Stimulated activated naive CD8-positive, alpha-beta T cell treated with anti-CD3 and anti-CD28 coated beads, Interleukin-15, Interleukin-2, amounts not matched to agents 100 ng/mL and 50 ng/mL, for 24 hours (primary cell): ENCODE measurements around the gene ALG14.

Experiments
- H3K27ac Mint-ChIP-seq: one replicate; pipeline ENCODE4 v1.8.0; 2021; ENCODE audit warnings: mild to moderate bottlenecking, mixed read lengths
- H3K27me3 Mint-ChIP-seq: one replicate; pipeline ENCODE4 v1.8.0; 2021; ENCODE audit warnings: mixed read lengths
- H3K36me3 Mint-ChIP-seq: one replicate; pipeline ENCODE4 v1.8.0; 2021; ENCODE audit warnings: low read depth, mixed read lengths
- H3K4me1 Mint-ChIP-seq: one replicate; pipeline ENCODE4 v1.8.0; 2021; ENCODE audit warnings: low read depth, mixed read lengths
- H3K4me3 Mint-ChIP-seq: one replicate; pipeline ENCODE4 v1.8.0; 2021; ENCODE audit warnings: mild to moderate bottlenecking, mixed read lengths
- H3K9me3 Mint-ChIP-seq: one replicate; pipeline ENCODE4 v1.8.0; 2021; ENCODE audit warnings: mixed read lengths

ALG14 gene

GRCh38 chr1:94994805-94995204 lies 77.9 kb downstream of the ALG14 start:
- H3K4me3 Mint-ChIP-seq = no peak overlapping the region
- no peaks in the 10 kb centered on the region for H3K9me3 Mint-ChIP-seq
- peaks cover 4% of the 10 kb centered on the region for H3K4me1 Mint-ChIP-seq
- no peak overlapping the region for H3K27ac Mint-ChIP-seq
- H3K27me3 Mint-ChIP-seq = no peaks in the 10 kb centered on the region
- no peaks in the 10 kb centered on the region for H3K36me3 Mint-ChIP-seq

- H3K27me3 Mint-ChIP-seq = no peaks in the 10 kb centered on the region
Observed at GRCh38 chr1:94993931-94994645, 78.7 kb downstream of the ALG14 start.

DNA sequence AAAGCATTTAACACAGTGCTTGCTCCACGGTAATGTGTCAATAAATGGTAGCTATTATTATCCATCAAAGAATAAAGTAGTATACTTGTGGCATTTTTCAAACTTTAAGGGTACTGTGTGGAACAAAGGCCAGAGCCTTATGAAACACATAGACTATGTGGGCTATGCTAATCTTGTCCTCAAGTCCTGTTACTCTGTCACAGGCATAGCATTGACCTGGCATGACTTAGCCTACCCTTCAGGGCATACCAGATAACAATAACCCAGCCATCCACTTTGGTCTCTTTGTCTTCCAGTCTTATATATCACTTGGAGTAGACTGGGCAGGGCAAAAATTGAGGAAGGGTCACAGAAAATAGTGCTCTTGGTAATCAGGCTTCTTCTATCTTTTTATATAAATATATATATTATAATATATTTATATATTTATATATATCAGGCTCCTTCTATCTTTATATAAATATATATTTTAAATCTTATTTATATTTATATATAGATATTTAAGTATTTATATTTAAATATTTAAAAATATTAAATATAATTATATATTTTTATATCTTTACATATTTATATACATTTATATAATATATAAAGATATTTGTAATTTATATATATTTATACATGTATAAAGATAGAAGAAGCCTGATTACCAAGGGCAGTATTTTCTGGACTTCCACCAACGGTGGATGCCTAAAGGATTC lies 79.7 kb downstream of the ALG14 start:
- Mint-ChIP-seq H3K4me3 (no peak overlapping the region), H3K4me1 (peaks cover 4% of the 10 kb centered on the region), H3K27ac (no peak overlapping the region), H3K27me3 (no peaks in the 10 kb centered on the region), H3K36me3 (no peaks in the 10 kb centered on the region), H3K9me3 (no peaks in the 10 kb centered on the region)

More at GRCh38 chr1:94993931-94994645, 78.7 kb downstream of the ALG14 start:
- H3K9me3 Mint-ChIP-seq = no peaks in the 10 kb centered on the region
- H3K36me3 Mint-ChIP-seq = no peaks in the 10 kb centered on the region
- H3K27ac Mint-ChIP-seq = no peak overlapping the region
- H3K4me1 Mint-ChIP-seq = peaks cover 4% of the 10 kb centered on the region
- no peak overlapping the region for H3K4me3 Mint-ChIP-seq

DNA sequence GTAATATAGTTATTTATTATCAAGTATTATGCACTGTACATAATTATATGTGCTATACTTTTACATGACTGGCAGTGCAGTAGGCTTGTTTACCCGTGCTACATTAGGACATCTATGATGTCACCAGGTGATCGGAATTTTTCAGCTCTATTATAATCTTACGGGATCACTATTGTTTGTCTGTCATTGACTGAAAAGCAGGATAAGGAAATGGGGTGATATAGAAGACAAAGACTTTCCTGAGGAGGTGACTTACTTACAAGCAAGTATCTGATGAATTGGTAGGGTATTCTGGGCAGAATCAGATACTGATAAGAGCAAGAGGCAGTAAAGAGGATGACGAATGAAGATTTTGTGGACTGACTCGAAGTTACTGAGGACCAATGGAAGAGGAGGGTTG lies 80.6 kb downstream of the ALG14 start:
- Mint-ChIP-seq H3K4me3 (no peak overlapping the region), H3K27ac (no peak overlapping the region), H3K9me3 (no peaks in the 10 kb centered on the region), H3K4me1 (peaks cover 4% of the 10 kb centered on the region), H3K27me3 (no peaks in the 10 kb centered on the region), H3K36me3 (no peaks in the 10 kb centered on the region)

- Mint-ChIP-seq H3K9me3 (no peaks in the 10 kb centered on the region), H3K4me3 (no peak overlapping the region), H3K27me3 (no peaks in the 10 kb centered on the region), H3K4me1 (peaks cover 1% of the 10 kb centered on the region), H3K36me3 (no peaks in the 10 kb centered on the region), H3K27ac (no peak overlapping the region)
Observed at GRCh38 chr1:94989911-94990473, 82.8 kb downstream of the ALG14 start.

GRCh38 chr1:94989398-94989797 lies 83.4 kb downstream of the ALG14 start:
- H3K27me3 Mint-ChIP-seq = no peaks in the 10 kb centered on the region
- H3K9me3 Mint-ChIP-seq = no peaks in the 10 kb centered on the region
- no peaks in the 10 kb centered on the region for H3K4me1 Mint-ChIP-seq
- H3K27ac Mint-ChIP-seq = no peak overlapping the region
- no peaks in the 10 kb centered on the region for H3K36me3 Mint-ChIP-seq
- no peak overlapping the region for H3K4me3 Mint-ChIP-seq

DNA sequence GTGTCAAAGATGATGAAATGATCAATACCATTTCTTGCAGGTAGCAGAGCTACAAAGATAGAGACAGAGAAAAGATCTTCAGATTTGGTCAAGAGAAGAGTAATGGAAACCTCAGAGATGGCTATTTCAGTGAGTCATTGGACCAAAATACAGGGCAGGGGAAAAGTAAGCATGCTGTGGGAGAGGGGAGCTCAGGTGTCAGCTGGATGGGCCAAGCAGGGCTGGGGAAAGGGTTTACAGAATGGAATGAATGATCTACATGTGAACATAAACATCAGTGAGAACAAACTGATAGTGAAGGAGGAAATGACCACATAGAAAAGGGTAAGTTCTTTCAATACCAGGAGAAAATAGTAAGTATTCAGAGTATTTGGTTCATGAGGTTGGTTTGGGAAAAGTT lies 84.4 kb downstream of the ALG14 start:
- Mint-ChIP-seq H3K27ac (no peak overlapping the region), H3K4me3 (no peak overlapping the region), H3K4me1 (no peaks in the 10 kb centered on the region), H3K36me3 (no peaks in the 10 kb centered on the region), H3K27me3 (no peaks in the 10 kb centered on the region), H3K9me3 (no peaks in the 10 kb centered on the region)

GRCh38 chr1:94986783-94987182 lies 86.0 kb downstream of the ALG14 start:
- H3K27me3 Mint-ChIP-seq = no peaks in the 10 kb centered on the region
- H3K4me1 Mint-ChIP-seq = no peaks in the 10 kb centered on the region
- no peaks in the 10 kb centered on the region for H3K9me3 Mint-ChIP-seq
- no peak overlapping the region for H3K27ac Mint-ChIP-seq
- no peak overlapping the region for H3K4me3 Mint-ChIP-seq
- no peaks in the 10 kb centered on the region for H3K36me3 Mint-ChIP-seq

GRCh38 chr1:94983171-94983739 lies 89.5 kb downstream of the ALG14 start:
- Mint-ChIP-seq H3K9me3 (no peaks in the 10 kb centered on the region), H3K27ac (no peak overlapping the region), H3K4me3 (no peak overlapping the region), H3K27me3 (no peaks in the 10 kb centered on the region), H3K4me1 (peaks cover 14% of the 10 kb centered on the region), H3K36me3 (no peaks in the 10 kb centered on the region)

- Mint-ChIP-seq H3K4me1 (peaks cover 14% of the 10 kb centered on the region), H3K27me3 (no peaks in the 10 kb centered on the region), H3K27ac (no peak overlapping the region), H3K9me3 (no peaks in the 10 kb centered on the region), H3K4me3 (no peak overlapping the region), H3K36me3 (no peaks in the 10 kb centered on the region)
Observed at GRCh38 chr1:94982398-94982797, 90.4 kb downstream of the ALG14 start.

DNA sequence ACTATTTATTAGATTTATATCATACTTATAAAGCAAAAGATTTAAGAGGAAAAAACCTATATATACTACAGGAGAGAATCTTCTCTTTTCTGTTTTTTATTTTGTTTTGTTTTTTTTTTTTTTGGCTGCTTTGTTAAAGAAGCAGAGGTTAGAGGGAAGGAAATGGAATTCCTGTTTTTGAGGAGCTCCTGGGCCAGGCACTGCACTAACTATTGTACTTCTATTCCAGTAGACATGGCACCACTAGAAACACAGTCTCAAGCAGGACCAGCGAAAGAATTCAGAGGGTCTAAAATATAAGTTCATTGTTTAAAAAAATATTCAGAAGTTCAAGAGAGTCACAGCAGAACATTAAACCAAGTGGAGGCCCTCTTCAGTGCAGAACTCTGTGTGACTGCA lies 91.2 kb downstream of the ALG14 start:
- H3K4me3 Mint-ChIP-seq = no peak overlapping the region
- no peaks in the 10 kb centered on the region for H3K36me3 Mint-ChIP-seq
- no peaks in the 10 kb centered on the region for H3K9me3 Mint-ChIP-seq
- peaks cover 14% of the 10 kb centered on the region for H3K4me1 Mint-ChIP-seq
- no peak overlapping the region for H3K27ac Mint-ChIP-seq
- H3K27me3 Mint-ChIP-seq = no peaks in the 10 kb centered on the region

GRCh38 chr1:94980582-94981574 lies 91.9 kb downstream of the ALG14 start:
- Mint-ChIP-seq H3K4me3 (no peak overlapping the region), H3K36me3 (no peaks in the 10 kb centered on the region), H3K9me3 (no peaks in the 10 kb centered on the region), H3K27me3 (no peaks in the 10 kb centered on the region), H3K4me1 (peaks cover 14% of the 10 kb centered on the region), H3K27ac (no peak overlapping the region)

- H3K4me1 Mint-ChIP-seq = peaks cover 14% of the 10 kb centered on the region
- H3K9me3 Mint-ChIP-seq = no peaks in the 10 kb centered on the region
- no peaks in the 10 kb centered on the region for H3K27me3 Mint-ChIP-seq
- no peak overlapping the region for H3K4me3 Mint-ChIP-seq
- no peak overlapping the region for H3K27ac Mint-ChIP-seq
- H3K36me3 Mint-ChIP-seq = no peaks in the 10 kb centered on the region
Observed at GRCh38 chr1:94979656-94980581, 92.8 kb downstream of the ALG14 start.
